CD4-positive, alpha-beta T cell (primary cell): ENCODE data around the gene MYL4. TPM values are rescaled to one million over a fixed set of nuclear protein-coding genes. Genes with fewer than 3 reads are reported as not detected.
A peak's percentile ranks its signal among the peaks of the same experiment; 100 is the strongest.

ENCODE experiments used
- ATAC-seq: fragments of 200-7000 bp; cut with Tn5 transposase; one replicate; pipeline ENCODE4 v1.10.0; 2022; ENCODE audit warnings: mild to moderate bottlenecking; ENCODE audit not compliant: poor library complexity
- CTCF ChIA-PET: fragments of 350-600 bp; sonication (Branson Sonifier 250); formaldehyde crosslinking; loops from one replicate; lab custom pipeline; 2021; ENCODE audit warnings: antibody characterized with exemption, inconsistent platforms; lab: Charles Lee
- POLR2A ChIA-PET: fragments of 350-600 bp; sonication (Branson Sonifier 250); formaldehyde crosslinking; loops from one replicate; lab custom pipeline; 2021; ENCODE audit warnings: antibody characterized with exemption, inconsistent platforms; lab: Charles Lee
- DNase-seq, 14 experiments: peaks; one replicate each; pipeline ENCODE4 v3.0.0-alpha.2; 2013 to 2020; ENCODE audit warnings: mixed read lengths in 2 of 14
- H3K27ac ChIP-seq, 2 donors: one replicate each; pipeline versions ENCODE4 v1.5.1 to v1.7.0; 2013; ENCODE audit warnings: low read length in 2 of 2, low read depth in 1 of 2, mild to moderate bottlenecking in 1 of 2
- H3K27me3 ChIP-seq, 2 experiments: 1 replicate in 1 of 2; 2 replicates in 1 of 2; pipeline versions ENCODE4 v1.6.1 to v1.7.0; 2013; ENCODE audit warnings: low read length in 2 of 2, control low read depth in 1 of 2, mild to moderate bottlenecking in 1 of 2, moderate library complexity in 1 of 2; ENCODE audit not compliant: insufficient read depth in 2 of 2, control insufficient read depth in 1 of 2
- H3K36me3 ChIP-seq: one replicate; pipeline ENCODE4 v1.6.1; 2013; ENCODE audit warnings: low read length, control low read depth; ENCODE audit not compliant: insufficient read depth
- H3K4me1 ChIP-seq: one replicate; pipeline ENCODE4 v1.6.1; 2013; ENCODE audit warnings: low read length, control low read depth; ENCODE audit not compliant: insufficient read depth
- H3K4me3 ChIP-seq: one replicate; pipeline ENCODE4 v1.5.1; 2013; ENCODE audit warnings: mild to moderate bottlenecking, low read length, moderate library complexity
- H3K9me3 ChIP-seq, 2 experiments: 1 replicate in 1 of 2; 2 replicates in 1 of 2; pipeline versions ENCODE4 v1.6.1 to v1.7.0; 2013; ENCODE audit warnings: low read length in 2 of 2, mild to moderate bottlenecking in 2 of 2, control low read depth in 1 of 2, moderate library complexity in 1 of 2; ENCODE audit not compliant: control insufficient read depth in 1 of 2, insufficient read depth in 1 of 2
- H3K27ac Mint-ChIP-seq: one replicate; pipeline ENCODE4 v1.8.0; 2020; ENCODE audit warnings: mixed read lengths
- H3K27me3 Mint-ChIP-seq: one replicate; pipeline ENCODE4 v1.8.0; 2021; ENCODE audit warnings: mixed read lengths
- H3K36me3 Mint-ChIP-seq: one replicate; pipeline ENCODE4 v1.8.0; 2021; ENCODE audit warnings: low read depth, mixed read lengths
- H3K4me1 Mint-ChIP-seq: one replicate; pipeline ENCODE4 v1.8.0; 2021; ENCODE audit warnings: low read depth, mixed read lengths
- H3K4me3 Mint-ChIP-seq: one replicate; pipeline ENCODE4 v1.8.0; 2020; ENCODE audit warnings: mild to moderate bottlenecking, mixed read lengths
- H3K9me3 Mint-ChIP-seq: one replicate; pipeline ENCODE4 v1.8.0; 2020; ENCODE audit warnings: mixed read lengths
- intact Hi-C, 2 experiments: fragments of 100-400 bp; cut with DNase I in 1 of 2; cut with micrococcal nuclease in 1 of 2; formaldehyde crosslinking; loops; one replicate each; pipeline versions ENCODE4 v1.15.1 to v1.9.0; 2023 to 2025; cut with DNase I, micrococcal nuclease
- total RNA-seq, 174 experiments: library from RNA in 2 of 174; stranded (reverse) in 2 of 174; gene quantifications; one replicate each; pipeline ENCODE4 v1.2.3 and lab custom pipeline; 2021 to 2026
- TF ChIP-seq, protein P1 (sequence below): fragments of 200-600 bp; IDR thresholded peaks from one replicate; pipeline ENCODE4 v1.8.0; 2022; ENCODE audit warnings: antibody characterized with exemption, mild to moderate bottlenecking

MYL4 gene
- total RNA-seq, 2 experiments from 2014 or later = not detected

DNA sequence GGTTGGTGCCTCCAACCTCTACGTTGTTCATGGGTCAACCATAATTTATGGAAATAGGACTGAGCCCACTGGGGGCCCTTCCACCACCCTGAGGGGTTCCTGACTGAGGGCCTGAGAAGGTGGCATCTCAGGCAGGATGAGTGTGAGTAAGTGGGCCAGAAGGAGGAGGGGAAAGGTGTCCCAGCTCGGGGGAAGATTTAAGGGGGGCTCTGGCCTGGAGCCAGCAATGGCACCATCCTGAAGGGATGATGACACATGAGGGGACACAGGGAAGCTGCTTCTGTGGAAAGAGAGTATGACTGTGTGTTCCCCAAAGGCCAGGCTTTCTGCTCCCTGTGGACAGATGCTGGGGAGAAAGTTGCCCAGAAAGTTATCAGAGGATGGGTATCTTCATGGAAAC is 18.7 kb downstream of the MYL4 start:
- Mint-ChIP-seq H3K27me3 (peaks cover 12% of the 10 kb centered on the region), H3K27ac (no peak overlapping the region), H3K9me3 (no peaks in the 10 kb centered on the region), H3K36me3 (no peaks in the 10 kb centered on the region), H3K4me1 (peaks cover 12% of the 10 kb centered on the region), H3K4me3 (no peak overlapping the region)
- no peak overlapping the region for H3K4me3 ChIP-seq
- ATAC-seq = no peak
- DNase-seq = no peak
- H3K4me1 ChIP-seq = peaks cover 10% of the 10 kb centered on the region
- H3K36me3 ChIP-seq = no peaks in the 10 kb centered on the region
- H3K27me3 ChIP-seq = no peaks in the 10 kb centered on the region
- intact Hi-C loops = loop anchor here in 1 of 2 experiments (2.0 kb wide), 1 partner anchor 389 kb away; no protein-coding TSS in a partner anchor
- CTCF ChIA-PET = no interaction called here
- POLR2A ChIA-PET = no interaction called here
- TF ChIP-seq, protein P1, sequence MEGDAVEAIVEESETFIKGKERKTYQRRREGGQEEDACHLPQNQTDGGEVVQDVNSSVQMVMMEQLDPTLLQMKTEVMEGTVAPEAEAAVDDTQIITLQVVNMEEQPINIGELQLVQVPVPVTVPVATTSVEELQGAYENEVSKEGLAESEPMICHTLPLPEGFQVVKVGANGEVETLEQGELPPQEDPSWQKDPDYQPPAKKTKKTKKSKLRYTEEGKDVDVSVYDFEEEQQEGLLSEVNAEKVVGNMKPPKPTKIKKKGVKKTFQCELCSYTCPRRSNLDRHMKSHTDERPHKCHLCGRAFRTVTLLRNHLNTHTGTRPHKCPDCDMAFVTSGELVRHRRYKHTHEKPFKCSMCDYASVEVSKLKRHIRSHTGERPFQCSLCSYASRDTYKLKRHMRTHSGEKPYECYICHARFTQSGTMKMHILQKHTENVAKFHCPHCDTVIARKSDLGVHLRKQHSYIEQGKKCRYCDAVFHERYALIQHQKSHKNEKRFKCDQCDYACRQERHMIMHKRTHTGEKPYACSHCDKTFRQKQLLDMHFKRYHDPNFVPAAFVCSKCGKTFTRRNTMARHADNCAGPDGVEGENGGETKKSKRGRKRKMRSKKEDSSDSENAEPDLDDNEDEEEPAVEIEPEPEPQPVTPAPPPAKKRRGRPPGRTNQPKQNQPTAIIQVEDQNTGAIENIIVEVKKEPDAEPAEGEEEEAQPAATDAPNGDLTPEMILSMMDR = no peak
- no peak overlapping the region for H3K27ac ChIP-seq
- no peaks in the 10 kb centered on the region for H3K9me3 ChIP-seq

- Histone ChIP-seq H3K27me3 (no peaks in the 10 kb centered on the region), H3K36me3 (no peaks in the 10 kb centered on the region), H3K4me3 (peak overlapping the region; percentile 15), H3K9me3 (no peaks in the 10 kb centered on the region), H3K4me1 (peaks cover 10% of the 10 kb centered on the region), H3K27ac (no peak overlapping the region)
- no peaks in the 10 kb centered on the region for H3K9me3 Mint-ChIP-seq
- H3K27ac Mint-ChIP-seq = no peak overlapping the region
- peak overlapping the region; percentile 50 for H3K4me3 Mint-ChIP-seq
- H3K27me3 Mint-ChIP-seq = peaks cover 12% of the 10 kb centered on the region
- no peaks in the 10 kb centered on the region for H3K36me3 Mint-ChIP-seq
- intact Hi-C loops = loop anchor here (1.0 to 2.0 kb wide), 4 partner anchors 85 to 387 kb away; no protein-coding TSS in a partner anchor
- DNase-seq (peak; percentile 45 to 86 (median 54)), ATAC-seq (peak; percentile 99)
- TF ChIP-seq, protein P1 = peak; percentile 96
- ChIA-PET POLR2A (interaction anchor here (0.7 to 1.5 kb wide), 3 partner anchors 25 to 428 kb away, joined by 3 to 5 read pairs (median 3); no protein-coding TSS in a partner anchor), CTCF (interaction anchor here (0.5 to 1.1 kb wide), 3 partner anchors 81 to 389 kb away, joined by 3 to 6 read pairs (median 4); no protein-coding TSS in a partner anchor)
- peaks cover 12% of the 10 kb centered on the region for H3K4me1 Mint-ChIP-seq
Measured at GRCh38 chr17:47229535-47230443, 20.6 kb downstream of the MYL4 start.

GRCh38 chr17:47230864-47231263 is 21.7 kb downstream of the MYL4 start:
- H3K36me3 Mint-ChIP-seq = no peaks in the 10 kb centered on the region
- H3K9me3 ChIP-seq = no peaks in the 10 kb centered on the region
- intact Hi-C loops = loop anchor here in 1 of 2 experiments (1.0 to 2.0 kb wide), 2 partner anchors 84 to 384 kb away; no protein-coding TSS in a partner anchor
- H3K27me3 ChIP-seq = no peaks in the 10 kb centered on the region
- CTCF ChIA-PET = no interaction called here
- DNase-seq = no peak
- POLR2A ChIA-PET = no interaction called here
- no peak overlapping the region for H3K4me3 ChIP-seq
- no peak overlapping the region for H3K27ac Mint-ChIP-seq
- no peaks in the 10 kb centered on the region for H3K36me3 ChIP-seq
- peaks cover 10% of the 10 kb centered on the region for H3K4me1 ChIP-seq
- peaks cover 12% of the 10 kb centered on the region for H3K4me1 Mint-ChIP-seq
- H3K4me3 Mint-ChIP-seq = no peak overlapping the region
- no peak overlapping the region for H3K27ac ChIP-seq
- ATAC-seq = no peak
- H3K9me3 Mint-ChIP-seq = no peaks in the 10 kb centered on the region
- TF ChIP-seq, protein P1 = no peak
- H3K27me3 Mint-ChIP-seq = peaks cover 12% of the 10 kb centered on the region
